Activated T-helper 1 cell treated with Interleukin-2 at 50 U/mL for 16 hours (primary cell): ENCODE data around the gene ASB13.
"Not testable (repeated sequence)": the region's sequence is repeated elsewhere in the genome, so short reads cannot be mapped to it uniquely, and the experiment has no call there.

Experiments
- DNase-seq: peaks from one replicate; pipeline ENCODE4 v3.0.0-alpha.2; 2020; ENCODE audit warnings: low read depth

Gene ASB13

GRCh38 chr10:5604961-5605360 is 61.4 kb downstream of the ASB13 start:
- DNase-seq: no peak

- DNase-seq: no peak
These were observed 62.0 kb downstream of the ASB13 start for GRCh38 chr10:5604236-5604925.

- DNase-seq: no peak
These were observed 62.6 kb downstream of the ASB13 start for GRCh38 chr10:5603848-5604170.

GRCh38 chr10:5603091-5603847 is 63.1 kb downstream of the ASB13 start:
- no peak for DNase-seq

- no peak for DNase-seq
These were observed 64.4 kb downstream of the ASB13 start for GRCh38 chr10:5601826-5602495.

GRCh38 chr10:5600908-5601307 is 65.5 kb downstream of the ASB13 start:
- DNase-seq: no peak

GRCh38 chr10:5599613-5600520 is 66.5 kb downstream of the ASB13 start:
- no peak for DNase-seq

- no peak for DNase-seq
These were observed 68.2 kb downstream of the ASB13 start for GRCh38 chr10:5598085-5598690.

GRCh38 chr10:5596611-5597341 is 69.6 kb downstream of the ASB13 start:
- no peak for DNase-seq

- DNase-seq: no peak
These were observed 70.4 kb downstream of the ASB13 start for GRCh38 chr10:5595994-5596471.

- DNase-seq: no peak
These were observed 70.8 kb downstream of the ASB13 start for GRCh38 chr10:5595591-5595990.

- DNase-seq: no peak
These were observed 71.3 kb downstream of the ASB13 start for GRCh38 chr10:5595095-5595494.

GRCh38 chr10:5594271-5595049 is 71.9 kb downstream of the ASB13 start:
- no peak for DNase-seq

- DNase-seq: not testable (repeated sequence)
These were observed 73.0 kb downstream of the ASB13 start for GRCh38 chr10:5593347-5593746.

GRCh38 chr10:5592070-5592469 is 74.3 kb downstream of the ASB13 start:
- no peak for DNase-seq

- no peak for DNase-seq
These were observed 75.0 kb downstream of the ASB13 start for GRCh38 chr10:5591336-5591824.

GRCh38 chr10:5590816-5591215 is 75.6 kb downstream of the ASB13 start:
- DNase-seq: no peak

GRCh38 chr10:5589661-5590511 is 76.5 kb downstream of the ASB13 start:
- no peak for DNase-seq
